Measurements from ENCODE around the gene CEACAM18. TPM values are rescaled to one million over a fixed set of nuclear protein-coding genes. Genes with fewer than 3 reads are reported as not detected.

The CEACAM18 gene
- total and polyA plus RNA-seq, 2 experiments from 2014 or later, result 0.19 TPM; not detected in 1

DNA sequence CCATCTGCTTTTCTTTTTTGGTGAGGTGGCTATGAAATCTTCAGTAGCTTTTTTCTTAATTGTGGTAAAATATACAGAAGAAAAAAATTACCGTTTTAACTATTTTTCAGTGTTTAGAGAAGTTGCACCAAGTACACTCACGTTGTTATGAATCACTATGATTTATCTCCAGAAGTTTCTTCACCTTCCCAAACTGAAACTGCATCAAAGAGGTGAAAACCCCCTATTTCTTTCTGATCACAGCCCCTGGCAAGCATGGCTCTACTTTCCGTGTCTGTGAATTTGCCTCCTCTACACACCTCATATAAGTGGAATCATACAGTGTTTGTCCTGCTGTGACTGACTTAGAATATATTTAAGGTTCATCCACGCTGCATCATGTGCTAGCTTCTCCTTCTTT lies 45.3 kb upstream of the CEACAM18 start:
- H3K79me2 ChIP-seq, result no peaks in the 10 kb centered on the region
- H3K4me1 ChIP-seq (ENCODE audit: insufficient read depth), result no peaks in the 10 kb centered on the region
- no peak overlapping the region for H3K27ac ChIP-seq
- H3K9me3 ChIP-seq (ENCODE audit: low read depth), result no peaks in the 10 kb centered on the region
- no peaks in the 10 kb centered on the region for H3K36me3 ChIP-seq (replicated peaks; ENCODE audit: insufficient read depth, low read depth)
- no peak overlapping the region for H2AFZ ChIP-seq
- no peaks in the 10 kb centered on the region for H3K27me3 ChIP-seq
- H3K9me2 ChIP-seq (replicated peaks; ENCODE audit: insufficient read depth), result no peaks in the 10 kb centered on the region
- no peak overlapping the region for H3K4me2 ChIP-seq
- WGBS (ENCODE audit: low lambda C conversion rate, missing lambda C conversion rate), result 53% methylated on average over 4 of the region's 4 CpGs
- no peak for DNase-seq (ENCODE audit: low spot score)
- TF ChIP-seq EZH2 (IDR thresholded peaks at IDR 0.05; ENCODE audit: borderline replicate concordance), result no peak
- TF ChIP-seq, protein P1, sequence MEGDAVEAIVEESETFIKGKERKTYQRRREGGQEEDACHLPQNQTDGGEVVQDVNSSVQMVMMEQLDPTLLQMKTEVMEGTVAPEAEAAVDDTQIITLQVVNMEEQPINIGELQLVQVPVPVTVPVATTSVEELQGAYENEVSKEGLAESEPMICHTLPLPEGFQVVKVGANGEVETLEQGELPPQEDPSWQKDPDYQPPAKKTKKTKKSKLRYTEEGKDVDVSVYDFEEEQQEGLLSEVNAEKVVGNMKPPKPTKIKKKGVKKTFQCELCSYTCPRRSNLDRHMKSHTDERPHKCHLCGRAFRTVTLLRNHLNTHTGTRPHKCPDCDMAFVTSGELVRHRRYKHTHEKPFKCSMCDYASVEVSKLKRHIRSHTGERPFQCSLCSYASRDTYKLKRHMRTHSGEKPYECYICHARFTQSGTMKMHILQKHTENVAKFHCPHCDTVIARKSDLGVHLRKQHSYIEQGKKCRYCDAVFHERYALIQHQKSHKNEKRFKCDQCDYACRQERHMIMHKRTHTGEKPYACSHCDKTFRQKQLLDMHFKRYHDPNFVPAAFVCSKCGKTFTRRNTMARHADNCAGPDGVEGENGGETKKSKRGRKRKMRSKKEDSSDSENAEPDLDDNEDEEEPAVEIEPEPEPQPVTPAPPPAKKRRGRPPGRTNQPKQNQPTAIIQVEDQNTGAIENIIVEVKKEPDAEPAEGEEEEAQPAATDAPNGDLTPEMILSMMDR (IDR thresholded peaks at IDR 0.05; ENCODE audit: poor library complexity), result no peak
- no peak for TF ChIP-seq EZH2phosphoT487 (IDR thresholded peaks at IDR 0.05; ENCODE audit: low read depth, severe bottlenecking, unreplicated experiment)
- no peaks in the 10 kb centered on the region for H4K20me1 ChIP-seq (ENCODE audit: insufficient read depth, poor library complexity, severe bottlenecking)
- no peak overlapping the region for H3K4me3 ChIP-seq

DNA sequence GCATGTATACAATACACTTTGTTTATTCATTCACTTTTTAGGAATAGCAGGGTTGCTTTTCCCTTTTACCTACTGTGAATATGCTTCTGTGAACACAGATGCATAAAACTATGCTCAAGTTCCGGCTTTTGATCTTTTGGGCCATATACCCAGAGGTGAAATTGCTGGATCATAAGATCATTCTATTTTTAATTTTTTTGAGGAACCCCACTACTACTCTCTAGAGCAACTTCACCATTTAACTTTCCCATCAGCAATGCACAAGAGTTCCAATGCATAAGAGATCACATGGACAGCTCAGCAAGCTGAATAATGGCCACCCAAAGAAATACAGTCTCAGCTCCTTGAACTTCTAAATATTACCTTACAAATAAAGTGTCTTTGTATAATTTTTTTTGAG lies 43.9 kb upstream of the CEACAM18 start:
- Histone ChIP-seq H3K27me3 (no peaks in the 10 kb centered on the region), H3K27ac (no peak overlapping the region), H2AFZ (no peak overlapping the region), H3K4me1 (ENCODE audit: insufficient read depth) (no peaks in the 10 kb centered on the region), H4K20me1 (ENCODE audit: insufficient read depth, poor library complexity, severe bottlenecking) (no peaks in the 10 kb centered on the region), H3K4me2 (no peak overlapping the region), H3K36me3 (replicated peaks; ENCODE audit: insufficient read depth, low read depth) (no peaks in the 10 kb centered on the region), H3K79me2 (no peaks in the 10 kb centered on the region), H3K4me3 (no peak overlapping the region), H3K9me2 (replicated peaks; ENCODE audit: insufficient read depth) (no peaks in the 10 kb centered on the region), H3K9me3 (ENCODE audit: low read depth) (no peaks in the 10 kb centered on the region)
- no peak for DNase-seq (ENCODE audit: low spot score)
- WGBS (ENCODE audit: low lambda C conversion rate, missing lambda C conversion rate), result 85% methylated on average over 1 of the region's 1 CpG
- TF ChIP-seq EZH2 (IDR thresholded peaks at IDR 0.05; ENCODE audit: borderline replicate concordance) (no peak), EZH2phosphoT487 (IDR thresholded peaks at IDR 0.05; ENCODE audit: low read depth, severe bottlenecking, unreplicated experiment) (no peak)
- TF ChIP-seq, protein P1 (IDR thresholded peaks at IDR 0.05; ENCODE audit: poor library complexity), result no peak

DNA sequence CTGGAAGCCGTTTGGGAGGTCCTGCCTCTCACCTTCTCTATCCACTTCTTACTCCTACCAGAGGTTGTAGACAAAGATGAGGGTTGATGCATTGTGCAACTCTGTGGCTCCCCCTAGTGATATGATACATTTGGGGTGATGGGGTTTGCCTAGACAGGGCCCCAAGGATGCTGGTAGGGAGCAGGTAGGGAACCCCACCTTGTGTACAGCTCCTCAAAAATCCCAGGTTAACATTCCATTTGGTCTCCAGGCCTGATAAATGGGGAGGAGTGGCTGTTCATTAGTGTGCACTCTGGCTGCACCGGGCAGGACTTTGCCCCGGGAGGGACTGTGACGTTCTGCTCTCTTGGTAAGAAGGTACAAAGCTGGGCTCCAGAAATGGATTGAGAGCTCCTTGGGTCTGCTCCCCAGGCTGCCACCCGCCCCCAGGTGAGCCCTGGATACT lies 39.3 kb upstream of the CEACAM18 start:
- no peaks in the 10 kb centered on the region for H3K9me2 ChIP-seq (replicated peaks; ENCODE audit: insufficient read depth)
- H3K79me2 ChIP-seq, result no peaks in the 10 kb centered on the region

More for the DNA sequence above, 39.3 kb upstream of the CEACAM18 start:
- Histone ChIP-seq H3K4me2 (no peak overlapping the region), H4K20me1 (ENCODE audit: insufficient read depth, poor library complexity, severe bottlenecking) (no peaks in the 10 kb centered on the region), H3K9me3 (ENCODE audit: low read depth) (no peaks in the 10 kb centered on the region), H3K4me1 (ENCODE audit: insufficient read depth) (no peaks in the 10 kb centered on the region), H3K36me3 (replicated peaks; ENCODE audit: insufficient read depth, low read depth) (no peaks in the 10 kb centered on the region), H3K4me3 (no peak overlapping the region), H3K27me3 (no peaks in the 10 kb centered on the region), H2AFZ (no peak overlapping the region), H3K27ac (no peak overlapping the region)
- DNase-seq (ENCODE audit: low spot score), result no peak
- TF ChIP-seq, protein P1 (IDR thresholded peaks at IDR 0.05; ENCODE audit: poor library complexity), result peak; percentile 30
- TF ChIP-seq EZH2 (IDR thresholded peaks at IDR 0.05; ENCODE audit: borderline replicate concordance) (no peak), EZH2phosphoT487 (IDR thresholded peaks at IDR 0.05; ENCODE audit: low read depth, severe bottlenecking, unreplicated experiment) (no peak)
- 61% methylated on average over 5 of the region's 5 CpGs for WGBS (ENCODE audit: low lambda C conversion rate, missing lambda C conversion rate)

All from hepatocyte (in vitro differentiated cells).